Endometrium (tissue), 2 donors: ENCODE measurements around the gene COL27A1.

ENCODE experiments used
- FAIRE-seq: peaks from 2 replicates; lab custom pipeline; 2012; peaks lifted over from hg19 to GRCh38; lab: Jason Lieb, UNC
- donor health status: control.
- donor health status: control.

Gene COL27A1

GRCh38 chr9:114149765-114150340 lies 5.5 kb upstream of the COL27A1 start:
- FAIRE-seq: no peak

DNA sequence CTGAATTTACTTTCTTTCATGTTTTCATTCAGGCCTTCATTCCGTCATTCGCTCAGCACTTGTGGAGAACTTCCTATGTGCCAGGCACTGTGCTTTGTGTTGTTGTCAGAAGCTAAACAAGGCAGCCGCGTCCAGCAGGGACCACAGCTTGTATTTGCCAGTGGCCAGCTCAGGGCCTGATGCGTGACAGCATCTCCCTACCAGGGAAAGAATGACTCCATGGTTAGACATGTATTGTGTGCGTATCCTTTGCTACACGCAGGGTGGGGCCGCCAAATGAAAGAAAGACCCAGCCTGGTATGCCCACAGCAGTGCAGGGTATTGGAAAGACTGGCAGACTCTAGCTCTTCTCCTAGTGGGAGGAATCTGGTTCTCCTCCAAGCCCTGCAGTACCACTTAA lies 4.7 kb upstream of the COL27A1 start:
- no peak for FAIRE-seq

DNA sequence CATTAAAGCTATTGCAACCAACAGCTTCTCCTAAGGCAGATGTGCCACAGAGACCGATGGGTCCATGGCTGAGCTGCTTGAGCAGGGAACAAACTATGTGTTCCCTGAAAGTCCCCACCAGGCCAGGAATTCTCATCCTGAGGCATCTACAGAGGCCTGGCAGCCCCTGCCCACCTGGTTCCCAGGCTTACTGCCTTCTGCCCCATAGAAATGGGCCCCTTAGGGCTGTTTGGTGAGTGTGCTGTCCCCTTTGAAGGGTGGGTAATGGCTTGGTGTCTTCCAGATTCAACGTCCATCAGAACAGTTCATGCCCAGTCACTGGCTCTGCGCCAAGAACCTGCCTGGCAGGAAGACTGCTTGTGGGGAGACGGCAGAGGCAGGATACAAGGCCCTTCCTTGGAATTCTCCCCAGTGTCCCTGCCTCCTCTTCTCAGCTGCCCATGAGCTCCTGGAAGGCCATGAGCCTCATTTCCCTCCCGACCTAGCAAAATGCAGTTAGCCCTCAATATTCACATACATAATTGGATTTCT lies 3.8 kb upstream of the COL27A1 start:
- no peak for FAIRE-seq

GRCh38 chr9:114153761-114154599 lies 1.4 kb upstream of the COL27A1 start:
- no peak for FAIRE-seq

DNA sequence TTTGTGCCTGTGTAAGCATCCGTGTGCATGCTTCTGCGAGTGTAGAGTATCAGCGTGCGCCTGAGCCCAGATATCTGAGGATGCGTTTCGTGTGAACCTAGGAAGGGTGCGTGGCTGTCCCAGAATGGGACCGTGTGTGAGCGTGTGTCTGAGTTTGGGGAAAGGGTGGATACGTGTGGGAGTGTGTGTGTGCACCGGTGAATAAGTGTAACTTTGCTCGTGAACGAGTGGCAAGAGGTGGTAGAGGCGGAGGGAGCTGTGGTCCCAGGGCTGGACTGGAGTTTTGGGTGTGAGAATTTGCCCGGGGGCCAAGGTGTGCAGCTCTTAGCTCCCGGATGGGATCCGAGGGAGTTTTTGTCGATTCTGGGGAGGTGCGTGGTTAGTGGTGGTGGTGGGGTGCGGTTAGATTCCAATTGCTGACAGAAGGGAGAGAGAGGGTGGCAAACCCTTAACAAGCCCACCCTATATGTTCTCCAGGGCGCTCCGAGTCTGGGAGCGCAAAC lies 686 bp upstream of the COL27A1 start:
- FAIRE-seq: no peak

DNA sequence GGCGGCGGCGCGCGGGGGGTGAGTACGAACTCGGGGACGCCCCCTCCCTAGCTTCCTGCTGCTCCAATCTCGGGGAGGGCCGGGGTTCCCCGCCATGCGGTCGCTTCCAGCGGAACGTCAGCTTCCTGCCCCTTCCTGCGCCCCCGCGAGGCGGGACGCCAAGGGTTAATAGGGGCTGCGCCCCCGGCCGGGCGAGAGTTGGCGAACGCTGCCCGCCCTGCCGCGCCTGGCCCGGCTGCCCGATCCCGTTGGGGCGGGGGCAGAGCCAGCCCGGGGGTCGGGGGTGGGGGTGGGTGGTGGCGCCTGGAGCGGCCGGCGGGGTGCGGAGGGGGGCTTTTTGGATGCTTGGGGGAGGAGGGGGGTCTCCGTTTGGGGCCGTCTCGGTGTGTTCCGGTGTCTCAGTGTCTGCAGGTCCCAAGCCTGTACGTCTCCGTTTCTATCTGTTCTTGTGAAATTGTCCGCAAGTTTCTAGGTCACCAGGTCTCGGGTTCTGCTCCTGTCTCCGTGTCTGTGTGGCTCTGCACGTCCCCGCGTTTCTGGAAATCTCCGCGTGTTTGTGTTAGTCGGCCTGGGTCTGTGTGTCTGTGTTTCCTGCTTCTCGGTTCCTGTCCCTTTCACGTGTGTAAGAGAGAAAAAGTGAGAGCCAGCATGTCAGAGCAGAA lies 789 bp downstream of the COL27A1 start:
- no peak for FAIRE-seq

DNA sequence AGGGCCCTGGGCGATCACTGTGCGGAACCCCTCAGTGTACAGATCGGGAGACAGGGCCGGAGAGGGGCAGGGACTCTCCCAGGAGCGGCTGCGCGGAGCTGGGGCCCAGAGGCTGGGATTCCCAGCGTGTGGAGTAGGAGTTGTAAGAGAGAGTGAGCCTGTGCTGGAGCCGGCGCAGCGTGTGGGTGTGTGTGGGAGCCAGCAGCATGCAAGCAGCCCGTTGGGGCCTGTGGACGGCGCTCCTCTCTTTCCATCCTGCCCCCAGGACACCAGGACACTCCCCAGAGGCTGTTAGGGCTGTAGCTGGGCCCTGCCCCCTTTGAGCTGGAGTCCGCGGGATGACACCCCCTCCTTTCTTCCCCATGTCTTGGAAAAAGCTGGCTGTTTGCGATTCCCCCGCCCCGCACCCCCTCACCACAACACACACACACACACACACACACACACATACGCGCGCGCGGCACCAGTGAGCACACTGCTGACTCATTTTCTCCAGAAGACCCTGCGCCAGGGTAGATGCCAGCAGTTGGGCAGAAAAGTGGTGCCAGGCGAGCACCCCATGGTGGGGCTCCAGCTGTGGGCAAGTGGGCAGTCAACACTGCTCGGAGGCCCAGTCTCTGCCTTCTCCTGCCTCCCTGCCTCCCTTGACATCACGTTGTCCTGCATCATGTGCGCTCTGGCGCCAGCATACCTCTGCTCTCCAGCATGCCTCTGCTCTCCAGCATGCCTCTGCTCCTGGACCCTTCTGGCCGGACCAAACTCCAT lies 1.5 kb downstream of the COL27A1 start:
- FAIRE-seq: no peak

DNA sequence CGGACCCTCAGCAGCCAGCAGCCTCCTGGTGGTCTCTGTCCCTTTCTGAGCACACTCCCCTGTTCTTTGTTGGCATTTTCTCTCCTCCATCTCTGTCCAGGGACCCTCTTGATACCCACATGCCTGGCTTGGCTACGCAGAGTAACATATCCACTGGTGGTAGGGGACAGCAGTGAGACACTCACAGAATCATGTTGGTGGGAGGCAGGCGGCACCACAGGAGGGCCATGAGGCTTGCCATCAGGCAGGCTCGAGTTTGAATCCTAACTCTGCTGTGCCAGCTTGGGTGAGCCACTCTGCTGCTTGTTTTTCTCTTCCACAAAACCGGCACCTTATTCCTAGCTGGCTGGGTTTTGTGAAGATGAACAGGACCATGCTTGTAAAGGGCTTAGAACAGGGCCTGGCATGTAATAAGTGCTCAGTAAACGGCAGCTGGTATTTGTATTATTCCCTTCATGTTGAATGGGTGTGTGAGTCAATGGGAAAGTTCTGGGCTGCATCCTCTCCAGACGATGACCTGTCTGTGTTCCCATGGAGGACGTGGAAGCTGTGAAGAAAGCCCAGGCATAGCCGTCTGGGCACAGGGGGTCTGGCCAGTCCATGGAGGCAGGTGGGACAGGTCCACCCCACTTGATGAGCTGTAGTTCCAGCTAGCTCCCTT lies 2.3 kb downstream of the COL27A1 start:
- no peak for FAIRE-seq

- FAIRE-seq: no peak
Measured at GRCh38 chr9:114158482-114159130, 3.3 kb downstream of the COL27A1 start.

DNA sequence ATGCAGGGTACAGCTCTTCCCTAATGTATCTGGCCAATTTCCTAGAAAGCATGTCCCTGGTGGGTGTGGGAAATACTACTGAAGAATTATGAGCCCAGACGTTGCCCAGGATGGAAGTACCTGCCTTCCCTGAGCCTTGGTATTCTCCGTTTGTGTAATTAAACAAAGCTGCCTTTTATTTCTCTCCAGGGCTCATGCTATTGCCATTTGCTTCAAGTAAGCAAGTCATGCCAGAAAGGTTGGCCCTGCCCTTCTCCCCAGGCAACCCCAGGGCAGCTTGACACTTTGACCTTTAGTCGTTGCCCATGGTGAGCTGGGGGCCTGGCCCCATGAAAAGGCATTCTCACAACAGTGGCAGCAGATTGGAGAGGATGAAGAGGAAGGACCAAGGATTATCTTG lies 4.4 kb downstream of the COL27A1 start:
- FAIRE-seq: no peak

DNA sequence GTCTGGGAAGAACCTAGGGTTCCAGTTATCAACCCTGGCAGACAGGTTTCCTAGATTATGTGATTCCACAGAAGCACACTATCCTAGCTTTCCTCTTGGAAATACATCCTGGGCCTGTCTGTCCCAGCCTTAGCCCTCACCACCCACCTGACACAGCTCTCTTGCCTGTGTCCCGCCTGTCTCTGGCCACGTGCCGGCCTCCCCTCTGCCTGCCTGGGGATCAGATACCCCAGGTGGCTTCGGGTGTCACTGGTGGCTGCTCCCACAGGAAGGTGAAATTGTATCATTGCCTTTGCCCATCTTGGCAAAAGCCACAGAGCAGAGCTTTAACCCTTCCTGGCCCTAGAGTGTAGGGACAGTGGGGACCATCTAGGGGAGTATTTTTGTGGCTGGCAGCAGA lies 6.2 kb downstream of the COL27A1 start:
- no peak for FAIRE-seq

DNA sequence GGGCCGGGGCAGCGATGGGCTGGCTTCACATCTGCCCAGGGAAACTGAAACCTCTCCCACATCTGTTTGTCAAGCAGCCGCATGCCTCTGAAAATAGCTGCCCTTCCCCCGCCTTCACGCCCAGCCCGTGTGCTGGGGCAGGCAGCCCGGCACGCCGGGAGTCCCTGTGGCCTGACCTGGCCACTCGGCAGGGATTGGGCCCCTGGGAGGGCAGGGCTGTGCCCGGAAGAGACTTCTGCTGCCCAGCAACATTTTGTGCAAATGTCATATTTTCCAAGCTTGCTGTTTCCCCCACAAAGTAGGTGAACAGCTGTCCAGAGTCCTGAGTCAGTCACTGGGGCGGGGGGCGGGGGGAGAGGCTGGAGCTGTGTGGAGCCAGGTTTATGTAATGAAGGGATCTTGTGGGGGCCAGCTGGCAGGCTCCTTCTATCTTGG lies 8.2 kb downstream of the COL27A1 start:
- FAIRE-seq: no peak

GRCh38 chr9:114164191-114164794 lies 9.0 kb downstream of the COL27A1 start:
- no peak for FAIRE-seq

GRCh38 chr9:114165407-114166102 lies 10.2 kb downstream of the COL27A1 start:
- no peak for FAIRE-seq

DNA sequence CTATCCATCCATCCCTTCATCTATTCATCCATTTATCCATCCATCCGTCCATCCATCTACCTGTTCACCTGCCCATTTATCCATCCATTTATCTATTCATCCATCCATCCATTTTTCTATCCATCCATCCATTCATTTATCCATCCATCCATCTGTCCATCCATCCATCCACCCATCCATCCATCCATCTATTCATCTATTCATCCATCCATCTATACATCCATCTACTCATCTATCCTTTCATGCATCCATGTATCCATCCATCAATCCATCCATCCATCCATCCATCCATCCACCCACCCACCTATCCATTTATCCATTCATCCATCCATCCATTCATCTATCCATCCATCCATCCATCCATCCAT lies 10.8 kb downstream of the COL27A1 start:
- FAIRE-seq: no peak

DNA sequence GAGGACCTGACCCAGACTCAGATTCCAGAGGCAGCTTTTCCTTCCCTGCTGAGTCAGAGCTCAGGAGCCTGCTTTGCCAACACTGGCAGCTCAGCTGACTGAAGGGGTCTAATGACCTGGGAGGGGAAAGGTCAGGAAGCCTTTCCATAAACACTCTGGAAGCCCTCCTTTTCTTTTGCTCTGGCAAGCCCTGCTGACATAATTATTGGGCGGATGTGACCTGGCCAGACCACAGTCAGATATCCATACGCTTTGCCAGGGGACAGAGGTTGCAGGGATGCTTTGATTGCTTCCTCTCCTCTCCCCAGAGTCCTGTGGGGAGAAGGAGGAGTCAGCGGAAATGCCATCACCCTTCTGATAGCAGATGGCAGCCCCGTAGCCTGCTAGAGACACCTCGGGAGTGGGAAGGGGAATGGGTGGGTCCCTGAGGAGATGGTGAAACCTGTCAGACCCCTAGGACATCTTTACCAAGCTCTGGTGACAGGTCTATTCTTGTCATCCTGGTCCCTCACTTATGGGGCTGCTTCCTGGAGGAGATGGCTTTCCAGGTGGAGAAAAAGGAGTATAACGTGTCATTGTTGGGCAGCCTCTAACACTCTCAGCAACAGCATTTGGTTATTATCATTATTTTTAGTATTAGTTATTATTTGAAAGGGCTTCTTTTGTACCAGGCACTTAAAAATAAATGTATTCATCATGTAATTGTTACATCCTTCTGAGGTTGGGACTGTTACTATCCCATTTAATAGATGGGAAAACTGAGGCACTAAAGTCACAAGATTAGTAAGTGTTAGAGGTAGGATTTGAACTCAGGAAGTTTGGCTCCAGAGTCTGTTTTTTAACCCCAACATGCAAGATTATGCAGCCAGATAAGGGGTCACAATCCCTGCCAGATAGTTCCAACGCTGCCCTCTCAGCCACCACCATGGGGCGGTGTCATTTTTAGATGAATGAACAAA lies 11.6 kb downstream of the COL27A1 start:
- FAIRE-seq: no peak

- FAIRE-seq: no peak
Measured at GRCh38 chr9:114167591-114168091, 12.3 kb downstream of the COL27A1 start.

DNA sequence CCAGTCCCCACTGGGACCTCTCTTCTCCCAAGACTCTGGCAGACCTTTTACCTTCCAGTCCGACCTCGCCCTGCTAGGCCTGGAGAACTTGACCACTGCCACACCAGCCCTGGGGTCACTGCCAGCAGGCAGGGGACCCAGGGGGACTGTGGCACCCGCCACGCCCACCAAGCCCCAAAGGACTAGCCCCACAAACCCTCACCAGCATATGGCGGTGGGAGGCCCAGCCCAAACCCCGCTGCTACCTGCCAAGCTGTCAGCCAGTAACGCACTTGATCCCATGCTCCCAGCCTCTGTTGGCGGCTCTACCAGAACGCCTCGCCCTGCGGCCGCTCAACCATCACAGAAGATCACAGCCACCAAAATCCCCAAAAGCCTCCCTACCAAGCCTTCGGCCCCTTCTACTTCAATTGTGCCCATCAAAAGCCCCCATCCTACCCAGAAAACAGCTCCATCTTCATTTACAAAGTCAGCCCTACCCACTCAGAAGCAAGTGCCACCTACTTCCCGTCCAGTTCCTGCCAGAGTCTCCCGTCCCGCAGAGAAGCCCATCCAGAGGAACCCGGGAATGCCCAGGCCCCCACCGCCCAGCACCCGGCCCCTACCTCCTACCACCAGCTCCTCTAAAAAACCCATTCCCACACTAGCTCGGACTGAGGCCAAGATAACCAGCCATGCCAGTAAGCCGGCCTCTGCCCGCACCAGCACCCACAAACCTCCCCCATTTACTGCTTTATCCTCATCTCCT lies 13.1 kb downstream of the COL27A1 start:
- no peak for FAIRE-seq
